PC-3 (cell line): ENCODE data around the gene ACD.

Source experiments
- CTCF ChIP-seq: fragments of 300-600 bp; sonication (generic); conservative IDR thresholded peaks from 2 replicates; pipeline ENCODE4 v1.5.1; 2017; ENCODE audit warnings: antibody characterized with exemption, low read depth, mild to moderate bottlenecking, low read length
- EZH2 ChIP-seq: fragments of 300-600 bp; sonication (generic); IDR thresholded peaks from one replicate; pipeline ENCODE4 v1.6.1; 2017; ENCODE audit warnings: antibody characterized with exemption, mild to moderate bottlenecking, low read length; ENCODE audit not compliant: unreplicated experiment
- EZH2phosphoT487 ChIP-seq: fragments of 300-600 bp; sonication (generic); IDR thresholded peaks from 2 replicates; pipeline ENCODE4 v1.6.1; 2018; ENCODE audit warnings: mild to moderate bottlenecking, antibody characterized with exemption, low read length, borderline replicate concordance

- TF ChIP-seq CTCF, result no peak
- no peak for TF ChIP-seq EZH2phosphoT487
- TF ChIP-seq EZH2, result no peak
These were observed 23.3 kb downstream of the ACD start for GRCh38 chr16:67636713-67637112.
